HTR-8/SVneo (cell line): Measurements from ENCODE around the gene CMKLR1.
A peak's percentile ranks its signal among the peaks of the same experiment; 100 is the strongest.

Source experiments
- DNase-seq: peaks from one replicate; pipeline ENCODE4 v3.0.0; 2011; ENCODE audit warnings: low spot score, mixed read lengths; ENCODE audit not compliant: insufficient read length
- FAIRE-seq: peaks from 2 replicates; lab custom pipeline; 2011; peaks lifted over from hg19 to GRCh38; lab: Jason Lieb, UNC

Gene CMKLR1

GRCh38 chr12:108363565-108363964 lies 24.5 kb upstream of the CMKLR1 start:
- FAIRE-seq: no peak
- DNase-seq: no peak

GRCh38 chr12:108363165-108363564 lies 24.1 kb upstream of the CMKLR1 start:
- FAIRE-seq: peak; percentile 97

DNA sequence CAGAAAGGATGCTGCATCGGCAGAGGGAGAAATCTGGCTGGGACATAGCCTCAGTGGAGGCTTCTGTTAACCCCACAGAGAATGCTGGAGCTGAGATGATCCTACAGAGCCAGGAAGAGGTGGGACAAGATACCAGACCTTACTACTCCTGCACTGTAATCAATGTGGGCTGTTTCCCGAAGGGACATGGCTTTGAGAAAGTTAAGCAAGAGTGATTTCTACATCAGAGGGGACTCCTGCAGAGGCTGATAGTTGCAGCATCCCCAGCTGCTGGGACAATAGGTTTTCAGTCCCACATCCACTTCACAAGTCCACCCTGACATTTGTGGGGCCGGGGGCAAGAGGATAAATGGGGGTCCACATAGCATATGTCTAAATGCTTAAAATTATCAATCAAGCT lies 22.5 kb upstream of the CMKLR1 start:
- DNase-seq: no peak
- no peak for FAIRE-seq

More at GRCh38 chr12:108363165-108363564, 24.1 kb upstream of the CMKLR1 start:
- DNase-seq: no peak

- no peak for FAIRE-seq
- no peak for DNase-seq
Measured at GRCh38 chr12:108360487-108360886, 21.4 kb upstream of the CMKLR1 start.

GRCh38 chr12:108360057-108360456 lies 20.9 kb upstream of the CMKLR1 start:
- DNase-seq (no peak), FAIRE-seq (no peak)

- no peak for DNase-seq
- no peak for FAIRE-seq
Measured at GRCh38 chr12:108358580-108358965, 19.5 kb upstream of the CMKLR1 start.

DNA sequence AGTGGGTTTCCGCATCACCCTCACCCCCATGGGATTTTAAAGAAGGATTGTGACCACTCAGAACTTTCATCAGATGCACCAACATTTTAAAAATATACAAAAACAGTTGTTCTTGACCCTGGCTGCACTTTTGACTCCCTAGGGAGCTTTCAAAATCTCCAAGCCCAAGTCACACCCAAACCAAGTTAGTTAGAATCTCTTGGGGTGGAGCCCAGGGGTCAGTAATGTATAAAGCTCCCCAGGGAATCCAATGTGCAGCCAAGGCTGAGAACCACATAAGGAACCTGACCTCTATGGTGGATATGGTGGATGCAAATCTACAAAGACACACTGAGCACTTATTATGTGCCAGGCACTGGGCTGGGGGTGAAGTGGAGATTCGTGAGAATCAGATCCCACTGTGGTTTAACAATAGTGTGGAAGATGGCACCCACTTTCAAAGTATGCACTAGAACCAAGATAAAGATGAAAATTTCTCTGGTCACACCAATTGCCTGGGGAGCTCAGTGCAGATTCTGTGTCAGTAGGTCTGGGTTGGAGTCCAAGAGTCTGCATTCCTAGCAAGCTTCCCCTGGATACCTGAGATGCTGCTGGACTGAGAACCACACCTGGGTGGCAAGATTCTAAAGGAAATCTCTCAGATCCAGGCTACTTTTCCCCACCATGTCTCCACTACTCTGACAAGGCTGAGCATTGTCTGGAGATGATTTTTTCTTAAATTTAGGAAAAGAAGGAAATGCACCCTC lies 18.9 kb upstream of the CMKLR1 start:
- FAIRE-seq (no peak), DNase-seq (no peak)

GRCh38 chr12:108356835-108357806 lies 18.0 kb upstream of the CMKLR1 start:
- FAIRE-seq (no peak), DNase-seq (no peak)

- FAIRE-seq: no peak
- DNase-seq: no peak
Measured at GRCh38 chr12:108355069-108355468, 16.0 kb upstream of the CMKLR1 start.

- no peak for DNase-seq
- FAIRE-seq: no peak
Measured at GRCh38 chr12:108352591-108352990, 13.5 kb upstream of the CMKLR1 start.

DNA sequence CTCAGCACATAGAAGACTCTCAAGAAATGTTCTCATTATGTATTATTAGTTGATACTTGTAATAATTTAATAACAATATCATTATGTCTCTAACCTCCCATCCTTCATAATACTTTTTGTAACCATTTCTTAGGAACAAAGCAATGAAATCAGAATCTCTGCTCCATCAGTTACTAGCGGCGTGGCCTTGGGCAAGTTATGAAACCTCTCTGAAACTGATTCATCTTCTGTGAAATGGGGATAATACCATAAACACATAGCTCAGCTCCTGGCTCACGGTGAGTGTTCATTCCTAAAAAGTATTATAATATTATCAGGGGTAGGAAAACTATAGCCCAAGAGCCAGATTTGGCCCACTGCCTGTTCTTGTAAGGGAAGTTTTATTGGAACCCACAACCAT lies 11.4 kb upstream of the CMKLR1 start:
- DNase-seq (no peak), FAIRE-seq (no peak)

DNA sequence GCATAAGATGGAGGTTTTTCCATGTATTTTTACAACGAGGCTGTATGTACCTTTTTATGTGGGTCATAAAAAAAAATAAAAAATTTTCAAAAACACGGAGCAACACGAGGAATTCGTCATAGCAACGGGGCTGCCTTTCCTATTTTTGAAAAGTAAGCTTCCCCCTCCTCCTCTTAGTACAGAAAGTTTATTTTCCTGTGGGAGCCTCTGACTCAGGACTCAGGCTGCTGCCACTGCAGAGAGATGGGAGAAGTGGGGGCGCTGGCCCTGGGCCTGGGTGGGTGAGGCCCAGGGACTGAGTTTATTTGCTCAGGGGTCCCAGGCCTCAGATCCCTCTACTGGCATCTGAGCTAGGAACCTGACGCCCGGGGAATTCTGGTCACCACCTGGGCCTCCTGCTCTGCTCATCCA lies 10.2 kb upstream of the CMKLR1 start:
- FAIRE-seq: no peak
- no peak for DNase-seq

- FAIRE-seq: no peak
- DNase-seq: no peak
Measured at GRCh38 chr12:108348842-108349241, 9.7 kb upstream of the CMKLR1 start.

GRCh38 chr12:108346727-108347710 lies 7.9 kb upstream of the CMKLR1 start:
- DNase-seq (no peak), FAIRE-seq (no peak)

DNA sequence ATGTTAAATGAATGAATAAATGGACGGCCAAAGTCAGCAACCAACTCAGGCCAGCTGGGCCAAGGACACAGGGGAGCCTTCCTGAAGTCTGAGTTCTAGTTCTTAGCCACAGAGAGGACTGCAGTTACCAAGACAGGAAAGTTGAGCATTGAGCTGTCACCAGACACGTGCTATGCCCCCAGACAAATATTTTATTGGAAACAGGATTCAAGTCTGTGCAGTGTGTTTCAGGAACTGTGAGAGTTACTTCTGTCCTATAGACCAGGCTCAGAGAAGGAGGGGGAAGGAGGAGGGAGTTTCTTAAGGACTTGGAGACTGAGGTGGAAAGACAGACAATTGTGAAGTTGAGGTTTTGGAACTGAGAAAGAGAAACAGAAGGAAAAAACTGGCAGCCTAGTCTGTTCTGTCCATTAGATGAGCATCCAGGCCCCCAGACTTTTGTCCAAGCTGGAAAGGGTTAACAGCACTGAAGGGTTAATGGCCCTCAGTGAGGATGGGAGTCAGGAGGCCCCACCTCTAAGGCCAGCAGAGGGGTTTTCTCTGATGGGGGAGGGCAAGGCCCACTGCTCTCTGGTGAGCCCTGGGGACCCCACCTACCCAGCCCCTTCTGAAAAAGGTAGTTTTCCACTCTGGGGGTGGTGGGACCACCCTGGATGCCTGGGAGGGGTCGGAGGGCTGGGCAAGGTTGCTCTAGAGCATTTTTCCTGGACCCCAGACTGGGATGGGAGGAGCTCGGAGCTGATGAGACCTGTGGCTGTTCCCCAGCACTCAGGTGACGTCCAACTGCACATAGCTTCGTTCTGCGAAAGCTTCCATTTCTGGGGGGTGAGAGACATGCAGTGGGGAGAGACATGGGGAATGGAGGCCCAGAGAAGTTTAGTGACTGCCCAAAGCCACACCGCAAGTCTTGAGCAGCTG lies 6.9 kb upstream of the CMKLR1 start:
- DNase-seq: no peak
- no peak for FAIRE-seq

GRCh38 chr12:108342985-108343384 lies 3.9 kb upstream of the CMKLR1 start:
- no peak for DNase-seq
- FAIRE-seq: no peak

- FAIRE-seq: no peak
- DNase-seq: no peak
Measured at GRCh38 chr12:108341854-108342847, 3.0 kb upstream of the CMKLR1 start.

- no peak for FAIRE-seq
- DNase-seq: no peak
Measured at GRCh38 chr12:108341356-108341755, 2.2 kb upstream of the CMKLR1 start.
